SK-N-SH treated with all-trans-retinoic acid at 6 μM for 48 hours (cell line): ENCODE results near the gene RNGTT.

Experiments
- ARNTL ChIP-seq: fragments of 450-650 bp; formaldehyde crosslinking; IDR thresholded peaks from 2 replicates; pipeline ENCODE4 v1.5.0; 2020; ENCODE audit warnings: low read depth, mild to moderate bottlenecking, moderate library complexity, borderline replicate concordance
- CSDC2 ChIP-seq: fragments of 250-450 bp; sonication (Bioruptor Pico); IDR thresholded peaks from 2 replicates; pipeline ENCODE4 v1.5.0; 2020; ENCODE audit warnings: mild to moderate bottlenecking, moderate library complexity
- GLIS3 ChIP-seq: fragments of 250-450 bp; sonication (Bioruptor Pico); IDR thresholded peaks from 2 replicates; pipeline ENCODE4 v1.5.0; 2020; ENCODE audit warnings: mild to moderate bottlenecking, moderate library complexity
- OSR1 ChIP-seq: fragments of 250-450 bp; sonication (Bioruptor Pico); IDR thresholded peaks from 2 replicates; pipeline ENCODE4 v1.8.0; 2022; ENCODE audit warnings: moderate library complexity, mild to moderate bottlenecking, inconsistent platforms
- SNAI2 ChIP-seq: fragments of 250-450 bp; sonication (Bioruptor Pico); IDR thresholded peaks from 2 replicates; pipeline ENCODE4 v1.5.0; 2020; ENCODE audit warnings: mild to moderate bottlenecking, moderate library complexity
- TOX ChIP-seq: fragments of 250-450 bp; sonication (Bioruptor Pico); IDR thresholded peaks from 2 replicates; pipeline ENCODE4 v1.8.0; 2021; ENCODE audit warnings: mild to moderate bottlenecking, moderate library complexity, borderline replicate concordance
- ZC3H10 ChIP-seq: fragments of 250-450 bp; sonication (Bioruptor Pico); IDR thresholded peaks from 2 replicates; pipeline ENCODE4 v1.5.1; 2021; ENCODE audit warnings: mild to moderate bottlenecking, moderate library complexity
- ZFP3 ChIP-seq: fragments of 250-450 bp; sonication (Bioruptor Pico); IDR thresholded peaks from 2 replicates; pipeline ENCODE4 v1.5.0; 2020; ENCODE audit warnings: mild to moderate bottlenecking, moderate library complexity
- ZNF8 ChIP-seq: fragments of 450-650 bp; formaldehyde crosslinking; IDR thresholded peaks from 2 replicates; pipeline ENCODE4 v1.5.0; 2020; ENCODE audit warnings: mild to moderate bottlenecking, moderate library complexity
- TF ChIP-seq, protein P1 (sequence below): fragments of 250-450 bp; sonication (Bioruptor Pico); IDR thresholded peaks from 2 replicates; pipeline ENCODE4 v1.8.0; 2020; ENCODE audit warnings: mild to moderate bottlenecking, moderate library complexity, borderline replicate concordance
- TF ChIP-seq, protein P2 (sequence below): fragments of 250-450 bp; sonication (Bioruptor Pico); IDR thresholded peaks from 2 replicates; pipeline ENCODE4 v1.5.1; 2021; ENCODE audit warnings: mild to moderate bottlenecking, moderate library complexity
- TF ChIP-seq, protein P3 (sequence below): fragments of 250-450 bp; sonication (Bioruptor Pico); IDR thresholded peaks from 2 replicates; pipeline ENCODE4 v1.5.1; 2020; ENCODE audit warnings: low read depth, mild to moderate bottlenecking, moderate library complexity
- TF ChIP-seq, protein P4 (sequence below): fragments of 250-450 bp; sonication (Bioruptor Pico); IDR thresholded peaks from 2 replicates; pipeline ENCODE4 v1.5.0; 2020; ENCODE audit warnings: mild to moderate bottlenecking, moderate library complexity
- TF ChIP-seq, protein P5 (sequence below): fragments of 250-450 bp; sonication (Bioruptor Pico); IDR thresholded peaks from 2 replicates; pipeline ENCODE4 v1.8.0; 2021; ENCODE audit warnings: low read depth, mild to moderate bottlenecking, moderate library complexity, borderline replicate concordance

DNA sequence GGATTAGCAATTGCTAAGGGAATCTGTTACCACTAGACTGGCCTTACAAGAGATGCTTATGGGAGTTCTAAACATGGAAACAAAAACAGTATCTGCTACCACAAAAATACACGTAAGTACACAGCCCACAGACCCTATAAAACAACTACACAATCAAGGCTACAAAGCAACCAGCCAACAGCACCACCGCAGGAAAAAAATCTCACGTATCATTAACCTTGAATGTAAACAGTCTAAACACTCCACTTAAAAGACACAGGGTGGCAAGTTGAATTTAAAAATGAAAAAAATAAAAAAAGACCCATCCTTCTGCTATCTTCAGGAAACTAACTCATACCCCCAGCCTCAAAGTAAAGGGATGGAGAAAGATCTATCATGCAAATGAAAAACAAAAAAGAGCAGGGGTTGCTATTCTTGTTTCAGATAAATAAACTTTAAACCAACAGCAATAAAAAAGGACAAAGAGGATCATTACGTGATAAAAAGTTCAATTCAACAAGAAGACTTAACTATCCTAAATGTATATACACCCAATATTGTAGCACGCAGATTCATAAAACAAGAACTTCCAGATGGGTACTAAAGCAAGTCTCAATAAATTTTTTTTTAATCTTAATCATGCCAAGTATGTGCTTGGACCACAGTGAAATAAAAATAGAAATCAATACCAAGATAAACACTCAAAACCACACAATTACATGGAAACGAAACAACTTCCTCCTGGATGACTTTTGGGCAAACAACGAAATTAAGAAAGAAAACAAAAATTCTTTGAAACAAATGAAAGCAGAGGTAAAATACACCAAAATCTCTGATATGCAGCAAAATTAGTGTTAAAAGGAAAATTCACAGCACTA lies 52.3 kb downstream of the RNGTT start:
- TF ChIP-seq, protein P1, sequence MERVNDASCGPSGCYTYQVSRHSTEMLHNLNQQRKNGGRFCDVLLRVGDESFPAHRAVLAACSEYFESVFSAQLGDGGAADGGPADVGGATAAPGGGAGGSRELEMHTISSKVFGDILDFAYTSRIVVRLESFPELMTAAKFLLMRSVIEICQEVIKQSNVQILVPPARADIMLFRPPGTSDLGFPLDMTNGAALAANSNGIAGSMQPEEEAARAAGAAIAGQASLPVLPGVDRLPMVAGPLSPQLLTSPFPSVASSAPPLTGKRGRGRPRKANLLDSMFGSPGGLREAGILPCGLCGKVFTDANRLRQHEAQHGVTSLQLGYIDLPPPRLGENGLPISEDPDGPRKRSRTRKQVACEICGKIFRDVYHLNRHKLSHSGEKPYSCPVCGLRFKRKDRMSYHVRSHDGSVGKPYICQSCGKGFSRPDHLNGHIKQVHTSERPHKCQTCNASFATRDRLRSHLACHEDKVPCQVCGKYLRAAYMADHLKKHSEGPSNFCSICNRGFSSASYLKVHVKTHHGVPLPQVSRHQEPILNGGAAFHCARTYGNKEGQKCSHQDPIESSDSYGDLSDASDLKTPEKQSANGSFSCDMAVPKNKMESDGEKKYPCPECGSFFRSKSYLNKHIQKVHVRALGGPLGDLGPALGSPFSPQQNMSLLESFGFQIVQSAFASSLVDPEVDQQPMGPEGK (CRISPR knock-in tag), result no peak
- TF ChIP-seq CSDC2 (CRISPR knock-in tag) (no peak), ZC3H10 (CRISPR knock-in tag) (no peak), TOX (CRISPR knock-in tag) (no peak), ARNTL (CRISPR knock-in tag) (no peak), OSR1 (CRISPR knock-in tag) (no peak), GLIS3 (CRISPR knock-in tag) (no peak), ZFP3 (CRISPR knock-in tag) (no peak), ZNF8 (no peak), SNAI2 (CRISPR knock-in tag) (no peak)
- TF ChIP-seq, protein P2, sequence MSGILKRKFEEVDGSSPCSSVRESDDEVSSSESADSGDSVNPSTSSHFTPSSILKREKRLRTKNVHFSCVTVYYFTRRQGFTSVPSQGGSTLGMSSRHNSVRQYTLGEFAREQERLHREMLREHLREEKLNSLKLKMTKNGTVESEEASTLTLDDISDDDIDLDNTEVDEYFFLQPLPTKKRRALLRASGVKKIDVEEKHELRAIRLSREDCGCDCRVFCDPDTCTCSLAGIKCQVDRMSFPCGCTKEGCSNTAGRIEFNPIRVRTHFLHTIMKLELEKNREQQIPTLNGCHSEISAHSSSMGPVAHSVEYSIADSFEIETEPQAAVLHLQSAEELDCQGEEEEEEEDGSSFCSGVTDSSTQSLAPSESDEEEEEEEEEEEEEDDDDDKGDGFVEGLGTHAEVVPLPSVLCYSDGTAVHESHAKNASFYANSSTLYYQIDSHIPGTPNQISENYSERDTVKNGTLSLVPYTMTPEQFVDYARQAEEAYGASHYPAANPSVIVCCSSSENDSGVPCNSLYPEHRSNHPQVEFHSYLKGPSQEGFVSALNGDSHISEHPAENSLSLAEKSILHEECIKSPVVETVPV (CRISPR knock-in tag), result no peak
- TF ChIP-seq, protein P3, sequence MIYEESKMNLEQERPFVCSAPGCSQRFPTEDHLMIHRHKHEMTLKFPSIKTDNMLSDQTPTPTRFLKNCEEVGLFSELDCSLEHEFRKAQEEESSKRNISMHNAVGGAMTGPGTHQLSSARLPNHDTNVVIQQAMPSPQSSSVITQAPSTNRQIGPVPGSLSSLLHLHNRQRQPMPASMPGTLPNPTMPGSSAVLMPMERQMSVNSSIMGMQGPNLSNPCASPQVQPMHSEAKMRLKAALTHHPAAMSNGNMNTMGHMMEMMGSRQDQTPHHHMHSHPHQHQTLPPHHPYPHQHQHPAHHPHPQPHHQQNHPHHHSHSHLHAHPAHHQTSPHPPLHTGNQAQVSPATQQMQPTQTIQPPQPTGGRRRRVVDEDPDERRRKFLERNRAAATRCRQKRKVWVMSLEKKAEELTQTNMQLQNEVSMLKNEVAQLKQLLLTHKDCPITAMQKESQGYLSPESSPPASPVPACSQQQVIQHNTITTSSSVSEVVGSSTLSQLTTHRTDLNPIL (CRISPR knock-in tag), result no peak
- TF ChIP-seq, protein P4, sequence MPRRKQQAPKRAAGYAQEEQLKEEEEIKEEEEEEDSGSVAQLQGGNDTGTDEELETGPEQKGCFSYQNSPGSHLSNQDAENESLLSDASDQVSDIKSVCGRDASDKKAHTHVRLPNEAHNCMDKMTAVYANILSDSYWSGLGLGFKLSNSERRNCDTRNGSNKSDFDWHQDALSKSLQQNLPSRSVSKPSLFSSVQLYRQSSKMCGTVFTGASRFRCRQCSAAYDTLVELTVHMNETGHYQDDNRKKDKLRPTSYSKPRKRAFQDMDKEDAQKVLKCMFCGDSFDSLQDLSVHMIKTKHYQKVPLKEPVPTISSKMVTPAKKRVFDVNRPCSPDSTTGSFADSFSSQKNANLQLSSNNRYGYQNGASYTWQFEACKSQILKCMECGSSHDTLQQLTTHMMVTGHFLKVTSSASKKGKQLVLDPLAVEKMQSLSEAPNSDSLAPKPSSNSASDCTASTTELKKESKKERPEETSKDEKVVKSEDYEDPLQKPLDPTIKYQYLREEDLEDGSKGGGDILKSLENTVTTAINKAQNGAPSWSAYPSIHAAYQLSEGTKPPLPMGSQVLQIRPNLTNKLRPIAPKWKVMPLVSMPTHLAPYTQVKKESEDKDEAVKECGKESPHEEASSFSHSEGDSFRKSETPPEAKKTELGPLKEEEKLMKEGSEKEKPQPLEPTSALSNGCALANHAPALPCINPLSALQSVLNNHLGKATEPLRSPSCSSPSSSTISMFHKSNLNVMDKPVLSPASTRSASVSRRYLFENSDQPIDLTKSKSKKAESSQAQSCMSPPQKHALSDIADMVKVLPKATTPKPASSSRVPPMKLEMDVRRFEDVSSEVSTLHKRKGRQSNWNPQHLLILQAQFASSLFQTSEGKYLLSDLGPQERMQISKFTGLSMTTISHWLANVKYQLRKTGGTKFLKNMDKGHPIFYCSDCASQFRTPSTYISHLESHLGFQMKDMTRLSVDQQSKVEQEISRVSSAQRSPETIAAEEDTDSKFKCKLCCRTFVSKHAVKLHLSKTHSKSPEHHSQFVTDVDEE, result no peak
- TF ChIP-seq, protein P5, sequence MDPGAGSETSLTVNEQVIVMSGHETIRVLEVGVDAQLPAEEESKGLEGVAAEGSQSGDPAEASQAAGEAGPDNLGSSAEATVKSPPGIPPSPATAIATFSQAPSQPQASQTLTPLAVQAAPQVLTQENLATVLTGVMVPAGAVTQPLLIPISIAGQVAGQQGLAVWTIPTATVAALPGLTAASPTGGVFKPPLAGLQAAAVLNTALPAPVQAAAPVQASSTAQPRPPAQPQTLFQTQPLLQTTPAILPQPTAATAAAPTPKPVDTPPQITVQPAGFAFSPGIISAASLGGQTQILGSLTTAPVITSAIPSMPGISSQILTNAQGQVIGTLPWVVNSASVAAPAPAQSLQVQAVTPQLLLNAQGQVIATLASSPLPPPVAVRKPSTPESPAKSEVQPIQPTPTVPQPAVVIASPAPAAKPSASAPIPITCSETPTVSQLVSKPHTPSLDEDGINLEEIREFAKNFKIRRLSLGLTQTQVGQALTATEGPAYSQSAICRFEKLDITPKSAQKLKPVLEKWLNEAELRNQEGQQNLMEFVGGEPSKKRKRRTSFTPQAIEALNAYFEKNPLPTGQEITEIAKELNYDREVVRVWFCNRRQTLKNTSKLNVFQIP (CRISPR knock-in tag), result no peak
